GM18870 (cell line): Measurements from ENCODE around the gene RBM15B.

Experiments
- ATAC-seq: cut with Tn5 transposase; IDR thresholded peaks from one replicate; pipeline ENCODE4 v1.9.1; 2021; ENCODE audit warnings: moderate library complexity; ENCODE audit not compliant: unreplicated experiment

Gene RBM15B

GRCh38 chr3:51441282-51442030 is 50.4 kb downstream of the RBM15B start:
- ATAC-seq = no peak

- no peak for ATAC-seq
Observed at GRCh38 chr3:51445544-51446280, 54.6 kb downstream of the RBM15B start.
